Mesodermal cell (in vitro differentiated cells): ENCODE results near the gene CNKSR2.

Source experiments
- H3K27ac ChIP-seq: 2 replicates; pipeline ENCODE4 v1.7.0; 2013; ENCODE audit warnings: mild to moderate bottlenecking, low read depth, low read length, moderate library complexity; ENCODE audit not compliant: severe bottlenecking
- H3K36me3 ChIP-seq: 2 replicates; pipeline ENCODE4 v1.7.1; 2013; ENCODE audit warnings: mild to moderate bottlenecking, low read length, moderate library complexity; ENCODE audit not compliant: control insufficient read depth, insufficient read depth
- H3K4me1 ChIP-seq: one replicate; pipeline ENCODE4 v1.7.1; 2013; ENCODE audit warnings: mild to moderate bottlenecking, low read length; ENCODE audit not compliant: insufficient read depth, control insufficient read depth, poor library complexity, severe bottlenecking
- H3K4me3 ChIP-seq: 2 replicates; pipeline ENCODE4 v1.7.0; 2013; ENCODE audit warnings: low read length, control low read depth, mild to moderate bottlenecking; ENCODE audit not compliant: insufficient read depth, poor library complexity, severe bottlenecking; ENCODE audit errors: extremely low read depth
- H3K9me3 ChIP-seq: 2 replicates; pipeline ENCODE4 v1.7.1; 2013; ENCODE audit warnings: mild to moderate bottlenecking, low read length, moderate library complexity; ENCODE audit not compliant: control insufficient read depth
- WGBS, 2 experiments: methylation state at CpG; one replicate each; pipeline ENCODE4 v1.1.5; 2013; ENCODE audit warnings: missing lambda C conversion rate in 2 of 2; ENCODE audit not compliant: insufficient coverage in 2 of 2; 5-methylcytosine and 5-hydroxymethylcytosine counted together

The CNKSR2 gene

GRCh38 chrX:21383546-21383945, 9.3 kb downstream of the CNKSR2 start:
- Histone ChIP-seq H3K27ac (no peak overlapping the region), H3K4me1 (no peaks in the 10 kb centered on the region), H3K36me3 (no peaks in the 10 kb centered on the region), H3K4me3 (no peak overlapping the region), H3K9me3 (no peaks in the 10 kb centered on the region)
- no CpG with 5 or more reads among the region's 2 CpGs for WGBS, 2 experiments

- no CpG with 5 or more reads among the region's 1 CpG for WGBS, 2 experiments
- H3K4me1 ChIP-seq: no peaks in the 10 kb centered on the region
- H3K4me3 ChIP-seq: no peak overlapping the region
These were observed 10.0 kb downstream of the CNKSR2 start for GRCh38 chrX:21384178-21384577.

GRCh38 chrX:21394792-21395191, 20.6 kb downstream of the CNKSR2 start:
- WGBS, 2 experiments: 60% methylated on average over 1 of the region's 1 CpG; no CpG with 5 or more reads in 1 of the 2 experiments
- no peaks in the 10 kb centered on the region for H3K9me3 ChIP-seq
- H3K27ac ChIP-seq: no peak overlapping the region
- H3K4me3 ChIP-seq: no peak overlapping the region
- no peaks in the 10 kb centered on the region for H3K4me1 ChIP-seq
- H3K36me3 ChIP-seq: no peaks in the 10 kb centered on the region

More at GRCh38 chrX:21384178-21384577, 10.0 kb downstream of the CNKSR2 start:
- H3K27ac ChIP-seq: no peak overlapping the region
- H3K36me3 ChIP-seq: no peaks in the 10 kb centered on the region
- H3K9me3 ChIP-seq: no peaks in the 10 kb centered on the region

GRCh38 chrX:21398426-21398825, 24.2 kb downstream of the CNKSR2 start:
- no CpG with 5 or more reads among the region's 3 CpGs for WGBS, 2 experiments
- H3K4me1 ChIP-seq: no peaks in the 10 kb centered on the region
- no peak overlapping the region for H3K27ac ChIP-seq
- no peaks in the 10 kb centered on the region for H3K9me3 ChIP-seq
- H3K36me3 ChIP-seq: no peaks in the 10 kb centered on the region
- no peak overlapping the region for H3K4me3 ChIP-seq

- Histone ChIP-seq H3K36me3 (no peaks in the 10 kb centered on the region), H3K4me3 (no peak overlapping the region), H3K9me3 (no peaks in the 10 kb centered on the region), H3K4me1 (no peaks in the 10 kb centered on the region), H3K27ac (no peak overlapping the region)
- WGBS, 2 experiments: no CpG with 5 or more reads among the region's 1 CpG
These were observed 26.3 kb downstream of the CNKSR2 start for GRCh38 chrX:21400408-21401121.

- WGBS, 2 experiments: no CpG with 5 or more reads among the region's 2 CpGs
- no peaks in the 10 kb centered on the region for H3K36me3 ChIP-seq
- H3K4me1 ChIP-seq: no peaks in the 10 kb centered on the region
These were observed 34.1 kb downstream of the CNKSR2 start for GRCh38 chrX:21408307-21408706.

GRCh38 chrX:21408788-21409187, 34.6 kb downstream of the CNKSR2 start:
- no CpG with 5 or more reads among the region's 1 CpG for WGBS, 2 experiments
- Histone ChIP-seq H3K9me3 (no peaks in the 10 kb centered on the region), H3K4me1 (no peaks in the 10 kb centered on the region), H3K4me3 (no peak overlapping the region), H3K27ac (no peak overlapping the region), H3K36me3 (no peaks in the 10 kb centered on the region)

More at GRCh38 chrX:21408307-21408706, 34.1 kb downstream of the CNKSR2 start:
- Histone ChIP-seq H3K27ac (no peak overlapping the region), H3K9me3 (no peaks in the 10 kb centered on the region), H3K4me3 (no peak overlapping the region)

GRCh38 chrX:21412029-21412428, 37.8 kb downstream of the CNKSR2 start:
- 50% methylated on average over 1 of the region's 3 CpGs; no CpG with 5 or more reads in 1 of the 2 experiments for WGBS, 2 experiments
- no peaks in the 10 kb centered on the region for H3K36me3 ChIP-seq

GRCh38 chrX:21412883-21413282, 38.7 kb downstream of the CNKSR2 start:
- Histone ChIP-seq H3K4me1 (no peaks in the 10 kb centered on the region), H3K9me3 (no peaks in the 10 kb centered on the region)
- WGBS, 2 experiments: 86% methylated on average over 1 of the region's 3 CpGs; no CpG with 5 or more reads in 1 of the 2 experiments

More at GRCh38 chrX:21412029-21412428, 37.8 kb downstream of the CNKSR2 start:
- H3K9me3 ChIP-seq: no peaks in the 10 kb centered on the region
- no peak overlapping the region for H3K27ac ChIP-seq
- no peaks in the 10 kb centered on the region for H3K4me1 ChIP-seq
- no peak overlapping the region for H3K4me3 ChIP-seq

GRCh38 chrX:21427086-21427485, 52.9 kb downstream of the CNKSR2 start:
- no CpG with 5 or more reads among the region's 2 CpGs for whole genome bisulfite sequencing, 2 experiments
- no peaks in the 10 kb centered on the region for H3K4me1 ChIP-seq
- H3K27ac ChIP-seq: no peak overlapping the region
- H3K4me3 ChIP-seq: no peak overlapping the region
- H3K9me3 ChIP-seq: no peaks in the 10 kb centered on the region
- no peaks in the 10 kb centered on the region for H3K36me3 ChIP-seq

More at GRCh38 chrX:21412883-21413282, 38.7 kb downstream of the CNKSR2 start:
- Histone ChIP-seq H3K27ac (no peak overlapping the region), H3K4me3 (no peak overlapping the region), H3K36me3 (no peaks in the 10 kb centered on the region)

- Histone ChIP-seq H3K4me1 (no peaks in the 10 kb centered on the region), H3K36me3 (no peaks in the 10 kb centered on the region), H3K27ac (no peak overlapping the region), H3K4me3 (no peak overlapping the region), H3K9me3 (no peaks in the 10 kb centered on the region)
- no CpG with 5 or more reads among the region's 1 CpG for WGBS, 2 experiments
These were observed 62.8 kb downstream of the CNKSR2 start for GRCh38 chrX:21437036-21437435.
